ENCODE measurements around the gene BBS9.

BBS9 gene

DNA sequence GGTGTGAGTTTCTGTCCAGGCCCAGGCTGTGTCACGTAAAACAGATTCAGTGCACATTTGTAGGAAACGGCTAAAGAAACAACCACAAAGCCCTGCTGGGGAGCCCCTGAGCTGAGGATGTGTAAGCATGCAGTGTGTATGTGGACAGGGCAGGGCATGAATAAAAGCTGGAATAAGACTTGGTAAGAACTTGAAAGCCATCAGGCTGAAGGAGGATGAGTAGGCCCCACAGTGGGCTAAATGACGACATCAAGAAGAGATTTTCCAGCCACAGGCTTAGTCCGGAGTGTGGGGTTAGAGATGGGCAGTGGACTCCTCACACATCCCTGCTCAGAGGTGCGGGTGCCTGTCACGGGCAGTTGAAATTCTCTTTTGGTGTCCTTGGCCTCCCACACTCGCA lies 505.2 kb downstream of the BBS9 start:
- in situ Hi-C loops (cut with HindIII; ENCODE audit: low pct_ligation_motif_present, low pct_unique_long_range_greater_than_20kb, low sequenced_read_pairs): no loop called here
- DNase-seq: no peak

DNA sequence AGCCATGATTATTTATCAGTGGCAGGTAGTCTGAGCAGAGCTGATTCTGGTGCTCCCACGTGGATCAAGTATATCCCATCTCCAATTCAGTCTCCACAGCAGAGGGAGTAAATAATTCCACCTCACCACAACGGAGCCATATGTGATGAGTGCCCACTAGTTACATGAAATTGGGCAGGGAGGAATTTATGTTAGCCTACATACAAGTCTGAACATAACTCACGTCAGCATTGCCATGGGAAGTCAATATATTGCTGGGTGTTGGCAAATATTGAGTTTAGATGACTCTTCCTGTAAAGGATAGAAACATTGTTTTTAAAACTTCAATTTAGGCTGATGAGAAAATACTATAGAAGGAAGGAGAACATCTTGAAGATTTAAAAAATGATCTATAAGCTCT lies 507.0 kb downstream of the BBS9 start:
- in situ Hi-C loops (cut with HindIII; ENCODE audit: low pct_ligation_motif_present, low pct_unique_long_range_greater_than_20kb, low sequenced_read_pairs): no loop called here
- DNase-seq: no peak

DNA sequence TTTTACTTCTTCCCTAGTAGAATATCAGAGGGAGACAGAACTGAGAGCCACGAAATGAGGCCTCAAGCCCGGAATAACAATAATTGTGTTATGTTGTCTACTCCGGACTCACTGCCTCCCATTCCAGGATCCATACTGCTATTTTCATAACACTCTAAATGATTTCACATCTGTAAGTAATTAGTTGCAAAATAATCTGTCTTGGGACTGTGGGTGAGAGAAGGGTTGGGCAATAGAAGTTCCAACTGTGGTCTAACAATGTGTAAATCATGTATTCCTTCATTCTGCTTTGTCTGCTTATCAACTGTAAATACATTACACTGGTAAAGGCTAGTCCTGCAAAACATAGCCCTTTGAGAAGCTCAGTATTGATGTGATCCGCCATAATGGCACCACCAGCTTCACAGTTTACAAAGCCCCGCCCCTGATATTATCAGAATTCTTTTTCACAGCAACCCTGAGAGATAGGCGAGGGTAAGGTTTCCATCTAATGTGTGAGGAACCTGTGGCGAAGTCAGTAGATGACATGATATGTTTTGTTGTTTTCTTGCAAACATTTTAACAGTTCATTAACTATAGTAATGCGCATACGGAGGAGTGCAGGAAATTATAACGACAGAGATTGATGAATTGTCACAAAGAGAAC lies 510.3 kb downstream of the BBS9 start:
- in situ Hi-C loops (cut with HindIII; ENCODE audit: low pct_ligation_motif_present, low pct_unique_long_range_greater_than_20kb, low sequenced_read_pairs): no loop called here
- no peak for DNase-seq

DNA sequence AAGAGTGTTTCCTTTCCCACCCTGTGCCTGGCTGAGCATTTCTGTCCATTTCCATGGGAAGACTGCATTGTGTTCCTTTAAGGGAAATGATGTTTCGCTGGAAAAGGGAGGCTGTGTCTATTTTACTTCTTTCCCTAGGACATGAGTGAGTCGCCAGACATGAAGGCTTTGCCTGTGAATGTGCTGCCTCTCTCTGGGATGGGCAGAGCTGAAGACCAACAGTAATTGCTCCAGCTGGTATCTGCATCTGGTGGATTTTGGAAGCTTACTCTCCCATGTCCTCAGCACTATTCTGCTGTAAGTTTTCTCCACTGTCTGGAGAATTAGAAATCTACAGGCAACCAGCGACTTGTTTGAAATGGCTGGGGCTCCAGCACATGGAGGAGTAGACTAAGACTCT lies 511.4 kb downstream of the BBS9 start:
- in situ Hi-C loops (cut with HindIII; ENCODE audit: low pct_ligation_motif_present, low pct_unique_long_range_greater_than_20kb, low sequenced_read_pairs): no loop called here
- no peak for DNase-seq

DNA sequence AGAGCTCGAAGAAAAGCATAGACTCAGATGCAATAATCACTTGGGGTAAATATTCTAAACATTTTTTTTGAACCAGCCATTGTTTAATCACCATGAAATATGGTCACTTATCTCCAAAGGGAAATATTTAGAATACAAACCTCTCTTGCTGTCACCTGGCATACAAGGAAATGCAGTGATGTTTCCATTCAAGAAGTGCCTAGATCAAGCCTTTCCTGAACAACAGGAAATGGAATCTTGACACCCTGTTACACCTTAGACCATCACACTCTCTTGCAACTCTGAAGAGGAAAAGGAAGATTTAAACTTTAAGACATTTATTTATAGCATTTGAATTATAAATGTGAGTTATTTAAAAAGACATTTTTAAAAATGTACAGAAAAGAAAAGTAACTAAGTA lies 512.9 kb downstream of the BBS9 start:
- DNase-seq: no peak
- in situ Hi-C loops (cut with HindIII; ENCODE audit: low pct_ligation_motif_present, low pct_unique_long_range_greater_than_20kb, low sequenced_read_pairs): no loop called here

DNA sequence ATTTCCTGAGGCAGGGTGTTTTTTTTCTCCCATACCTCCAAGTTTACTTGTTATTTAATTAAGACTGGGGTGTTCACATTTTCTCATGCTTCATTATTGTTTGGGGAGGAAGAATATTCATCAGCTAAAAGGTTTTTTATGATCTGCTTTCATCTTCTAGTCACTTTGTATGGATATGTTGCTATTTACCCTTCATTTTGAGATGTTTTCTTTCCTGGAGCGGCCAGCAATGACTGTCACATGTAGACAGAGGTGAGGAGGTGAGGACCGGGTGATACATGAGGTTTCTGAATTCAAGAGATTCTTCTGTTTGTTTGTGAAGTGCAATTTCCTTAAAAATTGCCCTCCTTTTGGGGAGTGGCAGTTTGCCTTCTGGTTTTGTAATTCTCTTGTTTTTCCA lies 514.2 kb downstream of the BBS9 start:
- no peak for DNase-seq
- in situ Hi-C loops (cut with HindIII; ENCODE audit: low pct_ligation_motif_present, low pct_unique_long_range_greater_than_20kb, low sequenced_read_pairs): no loop called here

DNA sequence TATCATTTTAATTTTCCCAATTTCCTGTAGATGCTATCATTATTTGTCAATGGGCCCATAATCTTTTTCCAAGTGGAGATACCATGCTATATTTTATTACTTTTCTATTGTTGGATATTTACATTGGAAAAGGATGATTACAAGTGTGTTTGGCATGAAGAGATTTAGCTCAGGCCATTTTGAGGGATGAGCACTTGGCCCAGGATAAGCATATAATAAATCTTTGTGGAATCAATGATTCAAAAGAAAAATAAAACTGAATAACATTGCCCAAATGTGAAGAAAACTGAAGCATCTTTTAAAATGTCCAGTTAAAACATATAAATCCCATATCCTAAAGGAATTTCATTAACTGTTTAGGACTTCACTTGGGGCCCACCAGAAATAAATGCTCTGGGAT lies 515.1 kb downstream of the BBS9 start:
- DNase-seq: no peak
- in situ Hi-C loops (cut with HindIII; ENCODE audit: low pct_ligation_motif_present, low pct_unique_long_range_greater_than_20kb, low sequenced_read_pairs): no loop called here

DNA sequence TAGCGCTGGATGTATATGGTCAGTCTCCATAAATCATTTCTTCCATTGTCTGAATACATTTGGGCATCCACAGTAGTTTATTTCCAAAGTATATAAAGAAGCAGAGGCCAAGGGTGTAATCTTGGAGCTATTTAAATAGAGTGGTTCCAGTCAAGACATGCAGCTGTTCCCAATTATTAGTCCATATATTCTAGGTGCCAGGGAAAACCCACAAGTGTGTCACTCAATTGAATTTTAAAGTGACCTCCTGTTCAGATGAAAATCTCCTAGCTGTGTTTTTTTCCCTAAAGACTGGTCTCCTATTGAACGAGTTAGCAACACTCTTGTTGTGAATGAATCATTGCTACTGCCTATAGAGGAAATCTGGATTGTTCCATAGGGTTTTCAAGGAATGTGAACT lies 515.7 kb downstream of the BBS9 start:
- DNase-seq: no peak
- in situ Hi-C loops (cut with HindIII; ENCODE audit: low pct_ligation_motif_present, low pct_unique_long_range_greater_than_20kb, low sequenced_read_pairs): no loop called here

DNA sequence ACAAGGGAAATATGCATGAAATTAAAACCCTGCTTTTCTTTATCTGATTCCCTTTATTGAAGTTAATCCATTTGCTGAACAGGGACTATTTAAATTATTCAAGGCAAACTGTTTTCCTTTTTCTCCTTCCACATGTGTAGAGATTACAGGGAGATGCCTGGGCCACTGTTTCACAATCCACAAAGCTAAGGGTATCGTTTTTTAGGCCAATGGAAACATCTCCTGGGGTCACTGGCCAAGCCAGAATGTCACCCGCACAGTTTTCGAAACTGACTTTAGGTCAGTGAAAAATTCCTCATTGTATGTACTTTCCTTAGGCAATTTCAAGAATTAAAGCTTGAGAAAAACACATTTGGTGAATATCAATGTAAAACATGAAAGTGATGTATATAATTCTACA lies 516.8 kb downstream of the BBS9 start:
- in situ Hi-C loops (cut with HindIII; ENCODE audit: low pct_ligation_motif_present, low pct_unique_long_range_greater_than_20kb, low sequenced_read_pairs): no loop called here

DNA sequence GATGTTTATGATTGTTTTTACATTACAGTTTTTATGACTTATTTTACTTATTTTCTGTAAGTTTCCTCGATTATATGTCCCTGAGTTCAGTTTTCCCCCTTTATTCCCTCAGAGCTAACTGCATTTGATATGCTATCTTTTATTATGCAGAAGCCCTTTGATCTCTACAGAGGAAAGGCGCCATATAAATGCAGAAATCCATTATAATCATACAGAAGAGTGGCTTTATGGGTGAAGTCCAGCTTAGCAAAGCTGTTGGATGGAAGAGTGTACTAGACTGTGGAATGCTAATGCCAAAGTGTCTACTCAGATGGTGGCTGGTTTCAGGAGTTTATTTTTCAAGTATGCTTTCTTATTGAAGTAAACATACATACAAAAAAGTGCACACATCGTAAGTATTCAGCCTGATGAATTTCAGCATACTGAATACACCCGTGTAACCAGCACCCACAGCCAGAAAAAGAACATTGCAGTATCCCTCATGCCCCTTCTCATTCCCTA lies 517.6 kb downstream of the BBS9 start:
- no peak for DNase-seq
- in situ Hi-C loops (cut with HindIII; ENCODE audit: low pct_ligation_motif_present, low pct_unique_long_range_greater_than_20kb, low sequenced_read_pairs): no loop called here

More for the DNA sequence above, 516.8 kb downstream of the BBS9 start:
- no peak for DNase-seq

DNA sequence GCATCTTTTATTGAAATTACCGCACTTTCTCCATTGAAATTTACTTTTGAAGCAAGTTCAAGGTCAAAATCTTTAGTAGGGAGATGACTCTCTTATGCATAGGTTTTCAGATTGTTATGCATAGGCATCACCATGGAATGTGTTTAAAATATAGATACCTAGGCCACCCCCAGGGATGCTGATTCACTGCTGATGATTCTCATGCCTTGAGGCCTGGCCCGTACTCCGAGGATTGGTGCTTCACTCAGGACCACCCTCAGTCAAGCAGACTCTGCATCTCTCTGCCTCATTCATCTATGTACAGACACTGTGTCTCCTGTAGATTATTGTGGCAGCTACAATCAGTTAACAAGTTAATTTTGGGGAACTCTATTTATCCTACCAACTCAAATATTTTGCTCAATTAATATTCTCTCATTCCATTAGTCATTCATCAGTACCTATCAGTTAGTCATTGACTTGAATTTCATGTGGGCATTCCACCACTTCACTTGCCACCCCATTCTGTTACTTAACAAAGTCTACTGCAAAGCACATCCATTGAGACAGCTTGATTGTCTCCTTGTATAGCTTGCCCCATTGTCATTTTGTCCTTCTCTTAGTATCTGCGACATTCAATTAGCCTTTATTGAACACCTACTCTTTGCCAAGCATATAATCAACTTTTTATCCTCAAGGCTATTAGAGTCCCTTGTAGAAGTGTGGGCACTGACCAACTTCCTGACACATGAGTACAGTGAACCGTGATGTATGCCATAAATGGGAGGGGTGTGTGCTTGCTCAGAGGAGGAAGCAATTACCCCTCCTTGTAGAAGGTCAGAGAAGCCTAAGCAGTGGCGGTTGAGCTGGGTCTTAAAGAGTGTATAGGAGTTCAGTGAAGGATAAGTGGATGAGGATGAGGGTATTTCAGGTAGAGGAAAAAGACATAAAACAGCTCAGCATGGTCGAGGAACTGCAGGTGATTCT lies 520.4 kb downstream of the BBS9 start:
- DNase-seq: no peak
- in situ Hi-C loops (cut with HindIII; ENCODE audit: low pct_ligation_motif_present, low pct_unique_long_range_greater_than_20kb, low sequenced_read_pairs): no loop called here

DNA sequence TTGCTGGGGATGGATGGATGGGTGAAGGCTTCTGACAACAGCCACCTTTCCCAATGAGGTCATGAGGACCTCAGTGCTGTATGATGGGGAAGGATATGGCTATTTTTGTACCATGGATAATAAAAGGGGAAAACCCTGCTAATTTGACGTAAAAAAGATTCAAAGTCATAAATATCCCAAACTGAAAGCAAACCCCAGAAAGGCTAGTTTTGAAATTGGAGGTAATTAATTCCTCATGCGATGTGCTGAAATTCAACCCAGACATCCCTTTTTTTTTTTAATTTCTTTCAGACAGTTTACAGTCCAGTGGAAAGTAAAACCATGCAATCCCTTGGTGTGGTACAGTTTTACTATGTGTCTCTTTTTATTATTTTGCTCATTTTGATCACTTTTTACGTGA lies 521.5 kb downstream of the BBS9 start:
- in situ Hi-C loops (cut with HindIII; ENCODE audit: low pct_ligation_motif_present, low pct_unique_long_range_greater_than_20kb, low sequenced_read_pairs): no loop called here
- no peak for DNase-seq

DNA sequence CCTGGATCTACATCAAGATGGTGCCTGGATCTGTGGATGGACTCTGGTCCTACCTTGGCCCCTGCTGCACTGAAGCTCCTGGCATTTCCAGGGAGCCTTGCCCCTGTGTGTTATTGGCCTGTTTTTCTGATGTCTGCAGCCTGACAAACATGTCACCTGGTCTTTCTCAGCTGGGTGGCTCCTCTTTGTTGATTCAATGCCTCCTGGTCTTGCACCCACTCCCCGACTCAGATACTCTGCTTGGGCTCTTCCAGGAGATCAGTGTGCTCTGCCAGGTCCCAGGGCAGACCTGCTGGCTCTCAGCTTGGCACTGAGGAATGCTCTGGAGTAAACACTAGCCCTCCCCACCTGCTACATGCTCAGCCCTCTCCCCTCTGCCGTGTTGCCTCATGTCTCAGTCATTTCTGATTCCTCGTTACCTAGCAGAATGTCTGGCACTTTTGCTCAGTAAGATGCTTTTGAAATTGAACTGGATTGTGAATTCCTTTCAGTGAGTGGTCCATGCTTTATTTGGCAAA lies 522.7 kb downstream of the BBS9 start:
- in situ Hi-C loops (cut with HindIII; ENCODE audit: low pct_ligation_motif_present, low pct_unique_long_range_greater_than_20kb, low sequenced_read_pairs): no loop called here
- no peak for DNase-seq

DNA sequence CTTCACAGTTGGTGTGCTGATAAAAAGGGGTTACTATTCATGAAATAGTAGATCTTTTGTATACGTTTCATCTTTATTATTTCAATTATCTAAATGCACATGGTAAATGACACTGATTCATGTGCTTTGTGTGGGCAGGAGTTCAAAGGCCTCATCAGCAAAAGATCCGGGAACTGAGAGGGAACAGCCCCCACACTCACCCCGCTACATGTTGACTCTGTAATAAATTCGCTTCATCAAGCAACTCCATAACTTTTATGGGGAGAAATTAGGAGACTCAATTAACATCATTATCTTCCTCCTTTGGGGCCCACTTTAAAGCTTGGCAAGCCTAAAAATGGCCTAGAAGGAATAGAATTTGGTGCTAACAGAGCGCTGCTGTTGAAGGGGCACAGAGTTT lies 525.3 kb downstream of the BBS9 start:
- DNase-seq: no peak

More for the DNA sequence above, 525.3 kb downstream of the BBS9 start:
- in situ Hi-C loops (cut with HindIII; ENCODE audit: low pct_ligation_motif_present, low pct_unique_long_range_greater_than_20kb, low sequenced_read_pairs): no loop called here
